CD14-positive monocyte (primary cell): ENCODE measurements around the gene CHAF1A. TPM values are rescaled to one million over a fixed set of nuclear protein-coding genes. Genes with fewer than 3 reads are reported as not detected.

Experiments
- DNase-seq, 3 donors: peaks; one replicate each; pipeline ENCODE4 v3.0.0-alpha.2; 2011 to 2022
- H2AFZ ChIP-seq: 2 replicates; pipeline ENCODE4 v1.6.0; 2012; ENCODE audit warnings: mild to moderate bottlenecking, low read depth, low read length, inconsistent platforms; ENCODE audit not compliant: insufficient read depth, poor library complexity, severe bottlenecking
- H3K27ac ChIP-seq, 2 donors: 1 replicate in 1 of 2; 2 replicates in 1 of 2; pipeline ENCODE4 v1.5.1; 2012 to 2013; ENCODE audit warnings: low read length in 2 of 2, control low read depth in 1 of 2, inconsistent platforms in 1 of 2, low read depth in 1 of 2, mild to moderate bottlenecking in 1 of 2
- H3K27me3 ChIP-seq, 2 donors: one replicate each; pipeline versions ENCODE4 v1.6.0 to v1.6.1; 2011 to 2013; ENCODE audit warnings: low read length in 2 of 2; ENCODE audit not compliant: control insufficient read depth in 2 of 2, insufficient read depth in 2 of 2
- H3K36me3 ChIP-seq, 2 donors: replicated peaks in 1 of 2; 1 replicate in 1 of 2; 2 replicates in 1 of 2; pipeline versions ENCODE4 v1.5.1 to v1.6.1; 2012 to 2013; ENCODE audit warnings: low read length in 2 of 2, control low read depth in 1 of 2, inconsistent platforms in 1 of 2, mild to moderate bottlenecking in 1 of 2; ENCODE audit not compliant: insufficient read depth in 2 of 2, control insufficient read depth in 1 of 2
- H3K4me1 ChIP-seq, 2 donors: 1 replicate in 1 of 2; 2 replicates in 1 of 2; pipeline versions ENCODE4 v1.5.1 to v1.6.1; 2012 to 2013; ENCODE audit warnings: low read length in 2 of 2, control low read depth in 1 of 2, inconsistent platforms in 1 of 2, mild to moderate bottlenecking in 1 of 2, moderate library complexity in 1 of 2; ENCODE audit not compliant: insufficient read depth in 2 of 2, control insufficient read depth in 1 of 2
- H3K4me2 ChIP-seq: replicated peaks from 2 replicates; pipeline ENCODE3; 2012; ENCODE audit warnings: low read length, moderate library complexity, mild to moderate bottlenecking; ENCODE audit not compliant: poor library complexity, severe bottlenecking; ENCODE audit errors: extremely low read depth
- H3K4me3 ChIP-seq, 3 experiments: fragments of 200-600 bp in 1 of 3; sonication (generic) in 1 of 3; replicated peaks in 1 of 3; 1 replicate in 2 of 3; 2 replicates in 1 of 3; pipeline ENCODE4 v1.5.1; 2011 to 2013; ENCODE audit warnings: low read length in 3 of 3, mild to moderate bottlenecking in 3 of 3, control low read depth in 2 of 3, low read depth in 2 of 3, inconsistent platforms in 1 of 3, moderate library complexity in 1 of 3
- H3K79me2 ChIP-seq: 2 replicates; pipeline ENCODE4 v1.6.0; 2012; ENCODE audit warnings: mild to moderate bottlenecking, control low read depth, inconsistent platforms, low read length, moderate library complexity; ENCODE audit not compliant: insufficient read depth
- H3K9ac ChIP-seq: 2 replicates; pipeline ENCODE4 v1.6.0; 2017; ENCODE audit warnings: low read length, mild to moderate bottlenecking; ENCODE audit not compliant: insufficient read depth, poor library complexity, severe bottlenecking
- H3K9me3 ChIP-seq, 2 donors: replicated peaks in 1 of 2; 1 replicate in 1 of 2; 2 replicates in 1 of 2; pipeline versions ENCODE4 v1.5.1 to v1.6.1; 2012 to 2013; ENCODE audit warnings: low read length in 2 of 2, control low read depth in 1 of 2; ENCODE audit not compliant: control insufficient read depth in 1 of 2, insufficient read depth in 1 of 2
- H4K20me1 ChIP-seq: 2 replicates; pipeline ENCODE4 v1.6.0; 2012; ENCODE audit warnings: mild to moderate bottlenecking, low read length, control low read depth, moderate library complexity; ENCODE audit not compliant: insufficient read depth
- H3K27ac Mint-ChIP-seq, 7 donors: one replicate each; pipeline ENCODE4 v1.8.0; 2020; ENCODE audit warnings: mild to moderate bottlenecking in 7 of 7, mixed read lengths in 7 of 7, moderate library complexity in 6 of 7, inconsistent platforms in 2 of 7
- H3K27me3 Mint-ChIP-seq, 3 donors: one replicate each; pipeline ENCODE4 v1.8.0; 2021 to 2022; ENCODE audit warnings: low read depth in 3 of 3, mild to moderate bottlenecking in 3 of 3, mixed read lengths in 3 of 3, moderate library complexity in 3 of 3, inconsistent platforms in 1 of 3
- H3K36me3 Mint-ChIP-seq, 2 donors: one replicate each; pipeline ENCODE4 v1.8.0; 2020; ENCODE audit warnings: mixed read lengths in 2 of 2, inconsistent platforms in 1 of 2, mild to moderate bottlenecking in 1 of 2
- H3K4me1 Mint-ChIP-seq: one replicate; pipeline ENCODE4 v1.8.0; 2020; ENCODE audit warnings: mild to moderate bottlenecking, mixed read lengths
- H3K4me3 Mint-ChIP-seq, 2 donors: one replicate each; pipeline ENCODE4 v1.8.0; 2020; ENCODE audit warnings: mild to moderate bottlenecking in 2 of 2, mixed read lengths in 2 of 2, moderate library complexity in 1 of 2
- H3K9me3 Mint-ChIP-seq, 7 donors: one replicate each; pipeline ENCODE4 v1.8.0; 2020 to 2022; ENCODE audit warnings: mixed read lengths in 7 of 7, mild to moderate bottlenecking in 6 of 7, moderate library complexity in 6 of 7, inconsistent platforms in 2 of 7
- CTCF ChIP-seq: fragments of 200-600 bp; IDR thresholded peaks from one replicate; pipeline ENCODE4 v1.8.0; 2022; ENCODE audit warnings: antibody characterized with exemption, mild to moderate bottlenecking
- WGBS: methylation state at CpG from one replicate; pipeline ENCODE4 v1.1.5; 2013; ENCODE audit warnings: missing lambda C conversion rate; ENCODE audit not compliant: insufficient coverage; 5-methylcytosine and 5-hydroxymethylcytosine counted together
- intact Hi-C, 2 donors: fragments of 100-400 bp; cut with micrococcal nuclease; formaldehyde crosslinking; loops; one replicate each; pipeline versions ENCODE4 v1.15.0 to v1.15.1; 2023
- polyA plus RNA-seq, 3 donors: library from polyadenylated mRNA; depleted of rRNA in 1 of 3; unstranded in 2 of 3; stranded (reverse) in 1 of 3; fragments of 300-500 nt in 2 of 3; fragments of >200 nt in 1 of 3; fragmentation: Illumina TruSeq in 2 of 3; gene quantifications; 1 replicate in 2 of 3; 2 replicates in 1 of 3; pipeline ENCODE4 v1.2.3, GENCODE V29; 2012 to 2021

Gene CHAF1A
- polyA plus RNA-seq, 3 donors, result 4.4 to 26.4 (median 5.4) TPM

- H3K9me3 Mint-ChIP-seq, result peaks cover 0 to 2% (median 0%) of the 10 kb centered on the region in 7 donors
- H3K9me3 ChIP-seq, result no peaks in the 10 kb centered on the region
- H3K36me3 Mint-ChIP-seq, result peaks cover 26 to 70% of the 10 kb centered on the region in 2 donors
- 92% methylated on average over 16 of the region's 16 CpGs for WGBS
- H3K4me3 ChIP-seq, result no peak overlapping the region
- H3K27me3 Mint-ChIP-seq, result peaks cover 0 to 2% (median 0%) of the 10 kb centered on the region in 3 donors
- no peak overlapping the region for H3K9ac ChIP-seq
- peak overlapping the region in 2 of 7 donors; percentile 49 to 73 for H3K27ac Mint-ChIP-seq
- H3K4me1 ChIP-seq, result peaks cover 26 to 28% of the 10 kb centered on the region in 2 donors
- no peak overlapping the region for H3K4me2 ChIP-seq
- no peak for DNase-seq
- H3K27me3 ChIP-seq, result no peaks in the 10 kb centered on the region
- H3K79me2 ChIP-seq, result peaks cover 99% of the 10 kb centered on the region
- H3K4me1 Mint-ChIP-seq, result peaks cover 36% of the 10 kb centered on the region
- H3K27ac ChIP-seq, result peak overlapping the region in 1 of 2 donors; percentile 3
- H3K36me3 ChIP-seq, result peaks cover 27 to 54% of the 10 kb centered on the region in 2 donors
- no peak for TF ChIP-seq CTCF
- no peak overlapping the region for H3K4me3 Mint-ChIP-seq
- intact Hi-C loops, result no loop called here
- H4K20me1 ChIP-seq, result peaks cover 99% of the 10 kb centered on the region
- H2AFZ ChIP-seq, result no peak overlapping the region
These were observed 13.9 kb upstream of the CHAF1A start for GRCh38 chr19:4388337-4389063.

GRCh38 chr19:4389064-4389375, 13.4 kb upstream of the CHAF1A start:
- peaks cover 0 to 2% (median 0%) of the 10 kb centered on the region in 7 donors for H3K9me3 Mint-ChIP-seq
- no peak overlapping the region for H3K4me3 Mint-ChIP-seq
- no peak overlapping the region for H2AFZ ChIP-seq
- peaks cover 26 to 28% of the 10 kb centered on the region in 2 donors for H3K4me1 ChIP-seq
- H3K27ac Mint-ChIP-seq, result peak overlapping the region in 1 of 7 donors; percentile 58
- no peaks in the 10 kb centered on the region for H3K27me3 ChIP-seq
- whole genome bisulfite sequencing, result 95% methylated on average over 9 of the region's 9 CpGs
- intact Hi-C loops, result no loop called here
- peaks cover 26 to 49% of the 10 kb centered on the region in 2 donors for H3K36me3 ChIP-seq
- H3K9ac ChIP-seq, result no peak overlapping the region
- H3K79me2 ChIP-seq, result peaks cover 99% of the 10 kb centered on the region
- no peaks in the 10 kb centered on the region for H3K9me3 ChIP-seq
- peaks cover 0 to 2% (median 0%) of the 10 kb centered on the region in 3 donors for H3K27me3 Mint-ChIP-seq
- peaks cover 23 to 67% of the 10 kb centered on the region in 2 donors for H3K36me3 Mint-ChIP-seq
- H3K27ac ChIP-seq, result peak overlapping the region in 1 of 2 donors; percentile 3
- no peak for DNase-seq
- peaks cover 99% of the 10 kb centered on the region for H4K20me1 ChIP-seq
- no peak overlapping the region for H3K4me3 ChIP-seq
- TF ChIP-seq CTCF, result no peak
- H3K4me2 ChIP-seq, result no peak overlapping the region
- H3K4me1 Mint-ChIP-seq, result peaks cover 39% of the 10 kb centered on the region
